GM18861 (cell line): Measurements from ENCODE around the gene ENTPD2.

Source experiments
- ATAC-seq: cut with Tn5 transposase; IDR thresholded peaks from one replicate; pipeline ENCODE4 v1.9.1; 2021; ENCODE audit not compliant: unreplicated experiment

The ENTPD2 gene

GRCh38 chr9:137018761-137019559, 34.9 kb downstream of the ENTPD2 start:
- no peak for ATAC-seq

- ATAC-seq: no peak
Measured at GRCh38 chr9:137017791-137018497, 35.9 kb downstream of the ENTPD2 start.

DNA sequence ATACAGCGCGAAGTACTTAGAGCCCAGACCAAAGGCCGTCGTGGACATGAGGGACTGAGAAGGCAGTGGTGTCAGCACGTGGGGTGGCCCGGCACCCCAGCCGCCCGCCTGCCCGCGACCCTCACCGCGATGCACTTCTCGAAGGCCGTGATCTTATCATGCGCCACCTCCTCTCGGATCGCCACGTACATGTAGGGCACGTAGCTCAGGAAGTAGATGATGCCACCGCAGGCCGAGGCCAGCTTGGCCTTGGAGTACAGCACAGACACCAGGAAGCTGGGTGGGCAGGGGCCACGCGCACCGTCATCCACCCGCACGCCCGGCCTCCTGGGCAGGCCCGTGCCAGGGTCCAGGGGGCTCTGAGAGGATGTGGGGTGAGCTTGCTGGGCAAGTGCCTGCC, 36.8 kb downstream of the ENTPD2 start:
- no peak for ATAC-seq

DNA sequence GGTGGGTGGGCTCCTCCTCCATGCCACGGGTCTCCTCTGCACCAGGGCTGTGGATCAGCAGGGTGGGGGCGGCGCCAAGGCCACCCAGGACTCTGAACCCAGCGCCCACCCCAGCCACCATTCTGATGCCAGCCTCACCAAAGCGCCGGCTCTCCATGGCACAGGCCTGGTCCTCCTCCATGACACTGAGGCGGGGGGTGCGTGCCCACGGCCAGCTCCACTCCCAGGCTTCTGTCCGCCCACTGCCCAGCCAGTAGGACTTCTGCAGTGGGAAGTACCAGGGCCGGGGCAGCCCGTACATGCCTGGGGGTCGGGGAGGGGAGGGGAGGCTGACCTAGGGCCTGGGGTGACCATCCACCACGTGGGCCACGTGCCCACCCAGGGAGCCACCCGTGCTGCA, 37.4 kb downstream of the ENTPD2 start:
- ATAC-seq: no peak

DNA sequence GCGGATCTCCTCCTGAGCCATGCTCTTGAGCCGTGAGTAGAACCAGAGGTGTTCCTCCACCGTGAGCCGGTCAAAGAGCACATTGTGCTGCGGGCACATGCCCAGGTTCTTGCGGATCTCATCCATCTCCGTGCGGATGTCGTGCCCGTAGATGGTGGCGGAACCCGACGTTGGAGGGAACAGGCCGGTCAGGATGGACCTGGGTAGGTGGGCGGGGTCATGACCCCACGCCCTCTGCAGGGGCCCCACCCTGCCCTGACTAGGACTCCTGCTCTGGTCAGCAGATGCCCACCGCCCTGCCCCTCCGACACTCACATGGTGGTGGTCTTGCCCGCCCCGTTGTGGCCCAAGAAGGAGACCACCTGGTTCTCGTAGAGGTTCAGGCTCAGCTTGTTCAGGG, 37.9 kb downstream of the ENTPD2 start:
- ATAC-seq: no peak

DNA sequence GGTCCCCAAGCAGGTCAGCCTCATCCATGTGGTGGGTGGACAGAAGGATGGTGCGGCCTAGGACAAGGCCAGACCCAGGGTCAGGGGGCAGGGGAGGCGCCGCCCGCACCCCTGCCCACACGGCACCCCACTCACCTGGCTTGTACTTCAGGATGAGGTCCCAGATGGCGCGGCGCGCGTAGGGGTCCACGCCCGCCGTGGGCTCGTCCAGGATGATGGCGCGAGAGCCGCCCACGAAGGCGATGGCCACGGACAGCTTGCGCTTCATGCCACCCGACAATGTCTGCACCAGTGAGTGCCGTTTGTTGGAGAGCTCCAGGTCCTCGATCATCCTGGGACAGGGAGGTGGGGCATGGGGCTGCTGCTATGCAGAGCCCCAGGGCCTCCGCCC, 38.3 kb downstream of the ENTPD2 start:
- no peak for ATAC-seq

DNA sequence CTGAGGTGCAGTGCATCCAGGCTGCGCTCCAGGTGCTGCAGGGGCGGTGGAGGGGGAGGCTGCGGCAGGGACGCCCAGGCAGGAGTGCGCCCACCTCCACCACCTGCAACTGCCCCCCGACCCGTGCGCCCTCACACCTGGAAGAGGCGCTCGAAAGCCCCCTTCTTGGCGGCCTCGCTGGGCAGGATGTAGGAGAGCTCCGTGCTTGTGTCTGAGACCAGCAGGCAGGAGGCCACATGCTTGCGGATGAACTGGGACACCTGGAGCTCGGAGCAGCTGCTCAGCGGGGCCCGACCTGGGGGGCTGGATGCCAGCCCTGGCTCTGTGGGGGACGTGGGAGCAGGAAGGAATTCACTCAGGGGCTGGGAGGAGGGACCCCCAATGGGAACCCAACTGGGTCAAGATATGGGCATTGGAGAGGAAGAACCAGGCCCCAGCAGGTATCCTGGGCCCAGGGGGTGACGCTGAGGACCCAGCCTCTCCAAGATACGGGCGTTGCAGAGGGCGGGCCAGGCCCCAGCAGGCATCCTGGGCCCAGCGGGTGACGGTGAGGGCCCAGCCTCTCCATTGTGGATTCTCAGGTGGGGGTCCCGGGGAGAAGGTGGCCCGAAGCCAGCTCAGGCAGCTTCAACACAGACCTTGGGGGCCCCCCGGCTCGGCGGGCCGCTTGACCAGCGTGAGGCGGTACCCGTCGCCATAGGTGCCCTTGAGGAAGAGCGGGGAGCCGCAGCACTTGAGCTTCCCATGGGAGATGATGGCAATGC, 38.9 kb downstream of the ENTPD2 start:
- ATAC-seq: no peak

DNA sequence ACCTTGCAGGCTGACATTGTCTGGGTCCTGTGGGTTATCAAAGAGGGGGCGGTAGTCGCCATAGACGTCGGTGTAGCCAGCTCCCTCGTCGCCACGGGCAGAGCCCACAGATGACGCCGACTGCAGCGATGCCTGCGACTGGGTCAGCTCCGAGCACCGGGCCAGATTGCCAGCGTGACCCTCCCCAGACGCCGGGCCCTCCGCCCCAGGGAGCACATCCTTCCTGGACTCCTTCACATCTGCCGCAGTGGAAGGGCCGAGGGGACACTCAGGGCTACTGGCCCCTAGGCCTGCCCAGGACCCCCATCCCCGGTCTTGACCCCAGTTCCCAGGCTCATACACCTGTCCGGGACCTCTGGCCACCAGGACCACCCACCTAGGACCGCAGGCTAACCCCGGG, 39.7 kb downstream of the ENTPD2 start:
- ATAC-seq: no peak

GRCh38 chr9:137013571-137013940, 40.3 kb downstream of the ENTPD2 start:
- ATAC-seq: no peak

DNA sequence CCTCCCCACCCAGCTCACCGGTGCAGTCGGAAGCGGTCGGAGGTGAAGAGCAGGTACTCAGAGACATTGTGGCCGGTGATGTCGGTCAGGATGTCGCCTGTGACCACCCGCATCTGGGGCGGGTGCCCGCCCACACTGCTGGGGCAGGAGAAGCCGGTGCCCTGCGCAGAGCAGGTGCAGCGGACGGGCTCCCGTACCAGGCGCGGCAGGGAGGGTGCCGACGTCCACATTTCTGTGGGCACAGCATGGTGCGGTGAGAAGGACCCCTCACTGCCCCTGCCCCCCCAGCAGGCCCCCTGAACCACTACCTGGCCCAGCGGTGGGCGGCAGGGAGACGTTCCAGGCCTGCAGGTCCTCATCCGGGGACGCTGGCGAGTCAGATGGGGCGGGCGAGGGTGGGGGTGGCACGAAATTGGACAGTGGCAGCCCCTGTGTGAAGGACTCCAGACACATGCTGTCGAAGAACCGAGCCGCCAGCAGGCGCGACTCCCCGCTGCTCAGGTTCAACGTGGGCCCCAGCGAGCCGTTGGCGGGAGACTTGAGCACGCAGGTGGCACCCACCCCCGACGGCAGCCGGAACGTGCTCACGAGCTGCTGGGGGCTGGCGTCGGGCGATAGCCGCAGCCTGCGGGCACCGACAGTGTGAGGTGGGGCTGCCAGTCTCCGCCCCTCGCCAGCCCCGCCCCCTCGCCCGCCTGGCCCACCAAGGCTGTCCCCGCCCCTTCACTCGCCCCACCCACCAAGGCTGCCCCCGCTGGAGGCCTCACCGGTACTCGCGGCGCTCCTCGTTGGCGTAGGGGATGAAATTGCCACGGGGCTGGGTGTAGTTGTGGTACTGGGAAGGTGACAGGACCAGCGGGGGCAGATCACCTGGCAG, 40.9 kb downstream of the ENTPD2 start:
- no peak for ATAC-seq

DNA sequence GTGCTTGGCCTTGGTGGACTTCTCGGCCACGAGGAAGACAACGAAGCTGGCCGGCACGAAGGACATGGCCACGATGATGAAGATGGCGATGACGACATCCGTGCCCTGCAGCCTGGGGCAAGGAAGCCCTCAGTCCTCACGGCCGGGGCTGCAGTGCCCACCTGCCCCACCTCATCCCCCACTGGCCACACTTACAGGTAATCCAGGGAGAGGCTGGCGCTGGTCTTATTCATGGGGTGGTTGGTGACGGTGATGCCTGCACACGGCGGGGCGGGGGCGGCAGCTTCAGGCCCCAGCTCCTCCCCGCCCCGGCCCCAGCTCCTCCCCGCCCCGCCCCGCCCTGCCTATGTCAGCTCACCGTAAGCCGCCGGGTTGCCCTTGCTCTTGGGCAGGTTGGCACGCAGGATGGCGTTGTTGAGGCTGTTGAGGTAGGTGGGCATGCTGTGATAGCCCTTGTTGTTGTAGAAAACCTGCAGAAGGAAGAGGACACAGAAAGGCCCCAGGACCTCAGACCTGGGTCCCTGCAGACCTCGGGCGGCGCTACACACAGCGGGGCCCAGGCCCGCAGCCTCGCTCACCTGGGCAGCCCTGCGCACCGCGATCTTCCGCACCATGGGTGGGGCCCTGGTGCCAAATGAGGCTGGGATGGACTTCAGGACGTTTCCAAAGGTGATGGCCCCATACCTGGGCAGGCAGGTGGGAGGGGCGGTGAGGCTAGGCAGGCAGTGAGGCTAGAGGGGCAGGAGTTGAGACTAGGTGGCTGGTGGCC, 41.8 kb downstream of the ENTPD2 start:
- ATAC-seq: no peak

- no peak for ATAC-seq
Measured at GRCh38 chr9:137011156-137011555, 42.7 kb downstream of the ENTPD2 start.

DNA sequence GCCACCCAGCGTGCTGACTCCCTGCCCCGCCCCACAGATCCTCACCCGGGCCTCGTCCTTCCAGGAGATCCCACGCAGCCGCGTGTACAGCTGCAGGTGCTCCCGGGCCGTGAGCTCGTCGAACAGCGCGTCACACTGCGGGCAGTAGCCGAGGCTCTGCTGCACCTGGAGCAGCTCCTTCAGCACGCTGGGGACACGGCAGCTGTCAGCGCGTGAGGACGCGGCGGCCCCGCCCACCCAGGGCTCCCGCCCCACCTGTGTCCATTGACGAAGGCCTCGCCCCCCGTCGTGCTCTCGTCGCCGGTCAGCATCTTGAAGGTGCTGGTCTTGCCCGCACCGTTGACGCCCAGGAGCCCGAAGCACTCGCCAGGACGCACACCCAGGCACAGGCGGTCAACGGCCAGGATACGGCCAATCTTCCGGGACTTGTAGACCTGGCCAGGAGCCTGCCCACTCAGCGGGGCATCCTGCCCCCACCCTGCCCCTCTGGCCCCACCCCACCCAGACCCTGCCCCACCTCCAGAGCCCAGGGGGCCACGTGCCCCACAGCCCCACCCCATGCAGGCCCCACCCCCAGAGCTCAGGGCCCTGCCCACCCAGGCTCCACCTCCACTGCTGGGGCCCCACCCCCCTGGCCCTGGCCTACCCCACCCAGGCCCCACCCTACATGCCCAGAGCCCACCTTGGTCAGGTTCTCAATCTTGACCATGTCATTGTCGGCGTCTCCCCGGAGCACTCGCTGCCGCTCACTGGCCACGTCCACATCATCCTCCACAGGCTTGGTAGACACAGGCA, 43.7 kb downstream of the ENTPD2 start:
- ATAC-seq: no peak

DNA sequence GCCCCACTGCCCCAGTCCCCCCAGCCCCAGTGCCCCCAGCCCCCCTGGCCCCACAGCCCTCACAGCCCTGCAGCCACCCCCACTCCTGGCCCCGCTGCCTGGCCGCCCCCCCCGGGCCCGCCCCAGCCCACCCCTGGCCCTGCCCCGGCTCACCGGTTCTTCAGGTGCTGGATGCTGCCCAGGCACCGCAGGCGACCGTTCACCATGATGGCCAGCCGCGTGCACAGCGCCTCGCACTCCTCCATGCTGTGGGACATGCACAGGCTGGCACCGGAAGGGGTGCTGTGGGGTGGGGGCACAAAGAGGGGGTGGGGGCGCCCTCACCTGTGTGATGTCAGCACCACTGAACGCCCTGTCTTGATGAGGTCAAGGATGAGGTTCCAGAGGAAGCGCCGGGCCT, 44.6 kb downstream of the ENTPD2 start:
- no peak for ATAC-seq

- ATAC-seq: no peak
Measured at GRCh38 chr9:137008312-137008711, 45.5 kb downstream of the ENTPD2 start.

DNA sequence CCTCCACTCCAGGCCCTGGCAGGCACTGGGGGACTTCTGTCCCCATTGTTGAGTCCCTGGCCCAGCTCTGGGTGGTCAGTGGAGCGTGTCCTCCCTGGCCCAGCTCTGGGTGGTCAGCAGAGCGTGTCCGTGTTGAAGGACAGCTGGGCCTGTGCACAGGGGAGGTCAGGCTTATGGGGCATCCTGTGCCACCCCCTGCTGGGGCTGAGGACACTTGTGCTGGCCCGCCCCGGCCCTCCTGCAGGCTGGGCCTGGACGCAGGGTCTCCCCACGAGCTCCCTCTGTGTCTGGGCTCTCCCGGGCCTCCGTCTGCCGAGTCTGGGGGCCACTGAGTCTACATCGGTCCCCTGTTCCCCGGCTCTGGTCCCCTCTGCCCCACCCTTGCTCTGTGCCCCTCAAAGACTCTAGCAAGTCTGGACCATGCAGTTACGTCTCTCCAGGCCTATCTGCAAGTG, 46.0 kb downstream of the ENTPD2 start:
- ATAC-seq: no peak

GRCh38 chr9:137007108-137007815, 46.6 kb downstream of the ENTPD2 start:
- no peak for ATAC-seq

GRCh38 chr9:137006116-137007003, 47.5 kb downstream of the ENTPD2 start:
- no peak for ATAC-seq
